ENCODE measurements around the gene TMPRSS6. TPM values are rescaled to one million over a fixed set of nuclear protein-coding genes. Genes with fewer than 3 reads are reported as not detected.

The TMPRSS6 gene
- total and polyA plus RNA-seq, 2 of the 13 experiments (the other 11 are each of a cell fraction or from before 2014, with no cell fraction given) = 4.2 to 4.8 TPM

GRCh38 chr22:37043209-37043827, 66.2 kb downstream of the TMPRSS6 start (continued):
- TF ChIP-seq ZC3H13 (CRISPR knock-in tag; IDR thresholded peaks at IDR 0.05) (0 out of 2 replicates have a peak, but pooled peaks have one; percentile 75), ZNF260 (CRISPR knock-in tag; IDR thresholded peaks at IDR 0.05; ENCODE audit: borderline replicate concordance, low read depth) (no peak), EHMT2 (IDR thresholded peaks at IDR 0.05; ENCODE audit: borderline replicate concordance, low read depth, low read length) (no peak), ISL2 (CRISPR knock-in tag; IDR thresholded peaks at IDR 0.05) (no peak), GMEB1 (CRISPR knock-in tag; IDR thresholded peaks at IDR 0.05; ENCODE audit: borderline replicate concordance) (no peak), HOXA9 (CRISPR knock-in tag; IDR thresholded peaks at IDR 0.05; ENCODE audit: borderline replicate concordance) (no peak)
- TF ChIP-seq, protein P1, sequence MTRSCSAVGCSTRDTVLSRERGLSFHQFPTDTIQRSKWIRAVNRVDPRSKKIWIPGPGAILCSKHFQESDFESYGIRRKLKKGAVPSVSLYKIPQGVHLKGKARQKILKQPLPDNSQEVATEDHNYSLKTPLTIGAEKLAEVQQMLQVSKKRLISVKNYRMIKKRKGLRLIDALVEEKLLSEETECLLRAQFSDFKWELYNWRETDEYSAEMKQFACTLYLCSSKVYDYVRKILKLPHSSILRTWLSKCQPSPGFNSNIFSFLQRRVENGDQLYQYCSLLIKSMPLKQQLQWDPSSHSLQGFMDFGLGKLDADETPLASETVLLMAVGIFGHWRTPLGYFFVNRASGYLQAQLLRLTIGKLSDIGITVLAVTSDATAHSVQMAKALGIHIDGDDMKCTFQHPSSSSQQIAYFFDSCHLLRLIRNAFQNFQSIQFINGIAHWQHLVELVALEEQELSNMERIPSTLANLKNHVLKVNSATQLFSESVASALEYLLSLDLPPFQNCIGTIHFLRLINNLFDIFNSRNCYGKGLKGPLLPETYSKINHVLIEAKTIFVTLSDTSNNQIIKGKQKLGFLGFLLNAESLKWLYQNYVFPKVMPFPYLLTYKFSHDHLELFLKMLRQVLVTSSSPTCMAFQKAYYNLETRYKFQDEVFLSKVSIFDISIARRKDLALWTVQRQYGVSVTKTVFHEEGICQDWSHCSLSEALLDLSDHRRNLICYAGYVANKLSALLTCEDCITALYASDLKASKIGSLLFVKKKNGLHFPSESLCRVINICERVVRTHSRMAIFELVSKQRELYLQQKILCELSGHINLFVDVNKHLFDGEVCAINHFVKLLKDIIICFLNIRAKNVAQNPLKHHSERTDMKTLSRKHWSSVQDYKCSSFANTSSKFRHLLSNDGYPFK (CRISPR knock-in tag; IDR thresholded peaks at IDR 0.05; ENCODE audit: borderline replicate concordance) = no peak

DNA sequence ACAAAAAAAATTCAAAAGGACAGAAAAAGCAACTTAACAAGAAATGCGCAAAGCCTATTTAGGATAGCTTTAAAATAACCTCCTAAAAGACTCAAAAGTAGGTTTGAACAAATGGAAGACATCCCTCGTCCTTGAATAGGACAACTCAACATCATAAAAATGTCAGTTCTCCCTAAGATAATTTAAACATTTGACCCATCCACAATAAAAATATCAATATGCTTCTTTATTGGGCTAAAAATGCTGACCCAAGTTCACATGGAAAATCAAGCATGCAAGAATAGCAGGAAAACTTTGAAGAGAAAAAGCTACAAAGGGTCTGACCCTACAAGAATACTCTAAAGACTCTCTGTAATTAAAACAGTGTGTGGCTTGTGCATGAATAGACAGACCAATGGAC, 70.0 kb downstream of the TMPRSS6 start:
- H3K9me3 ChIP-seq (ENCODE audit: low read length) = no peaks in the 10 kb centered on the region
- FAIRE-seq (no peak), ATAC-seq (no peak), DNase-seq (ENCODE audit: low spot score) (no peak)
- H3K4me2 ChIP-seq (ENCODE audit: low read depth, low read length) = no peak overlapping the region
- in situ Hi-C loops (cut with HindIII; ENCODE audit: extremely low pct_ligation_motif_present, low pct_unique_long_range_greater_than_20kb) (no loop called here), intact Hi-C loops (cut with micrococcal nuclease; ENCODE audit: unreplicated experiment) (no loop called here)
- ChIA-PET CTCF (ENCODE audit: low intra/inter-chr PET ratio, low total read pairs) (no interaction called here), POLR2A (interaction anchor here (7.9 kb wide), 1 partner anchor 24 kb away, joined by 141 read pairs; the partner anchor contains the start of genes MPST and TST)
- peaks cover 87% of the 10 kb centered on the region for H3K4me1 ChIP-seq (ENCODE audit: insufficient read depth, low read length)
- 97% methylated on average over 2 of the region's 2 CpGs for WGBS (ENCODE audit: low lambda C conversion rate)
- H3K27ac ChIP-seq (ENCODE audit: extremely low read length, insufficient read depth, low read length) = no peak overlapping the region
- H3K4me3 ChIP-seq (replicated peaks in 1 of 3; ENCODE audit: insufficient read depth in 1 of 3, low read depth in 2 of 3, low read length in 3 of 3) = no peak overlapping the region
- TF ChIP-seq NBN (conservative IDR thresholded peaks at IDR 0.05) = no peak
- TF ChIP-seq, protein P2, sequence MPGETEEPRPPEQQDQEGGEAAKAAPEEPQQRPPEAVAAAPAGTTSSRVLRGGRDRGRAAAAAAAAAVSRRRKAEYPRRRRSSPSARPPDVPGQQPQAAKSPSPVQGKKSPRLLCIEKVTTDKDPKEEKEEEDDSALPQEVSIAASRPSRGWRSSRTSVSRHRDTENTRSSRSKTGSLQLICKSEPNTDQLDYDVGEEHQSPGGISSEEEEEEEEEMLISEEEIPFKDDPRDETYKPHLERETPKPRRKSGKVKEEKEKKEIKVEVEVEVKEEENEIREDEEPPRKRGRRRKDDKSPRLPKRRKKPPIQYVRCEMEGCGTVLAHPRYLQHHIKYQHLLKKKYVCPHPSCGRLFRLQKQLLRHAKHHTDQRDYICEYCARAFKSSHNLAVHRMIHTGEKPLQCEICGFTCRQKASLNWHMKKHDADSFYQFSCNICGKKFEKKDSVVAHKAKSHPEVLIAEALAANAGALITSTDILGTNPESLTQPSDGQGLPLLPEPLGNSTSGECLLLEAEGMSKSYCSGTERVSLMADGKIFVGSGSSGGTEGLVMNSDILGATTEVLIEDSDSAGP (CRISPR knock-in tag; IDR thresholded peaks at IDR 0.05; ENCODE audit: borderline replicate concordance) = no peak
- no peak for TF ChIP-seq ZNF331 (CRISPR knock-in tag; IDR thresholded peaks at IDR 0.05)
- no peak for TF ChIP-seq TBX2 (CRISPR knock-in tag; IDR thresholded peaks at IDR 0.05; ENCODE audit: borderline replicate concordance)
- no peak for TF ChIP-seq HOXA5 (CRISPR knock-in tag; IDR thresholded peaks at IDR 0.05)
- TF ChIP-seq ZNF446 (CRISPR knock-in tag; IDR thresholded peaks at IDR 0.05) = no peak
- no peak for TF ChIP-seq ARNT2 (CRISPR knock-in tag; IDR thresholded peaks at IDR 0.05; ENCODE audit: low read depth)
- TF ChIP-seq, protein P3, sequence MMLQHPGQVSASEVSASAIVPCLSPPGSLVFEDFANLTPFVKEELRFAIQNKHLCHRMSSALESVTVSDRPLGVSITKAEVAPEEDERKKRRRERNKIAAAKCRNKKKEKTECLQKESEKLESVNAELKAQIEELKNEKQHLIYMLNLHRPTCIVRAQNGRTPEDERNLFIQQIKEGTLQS (CRISPR knock-in tag; IDR thresholded peaks at IDR 0.05) = no peak
- H2AFZ ChIP-seq (ENCODE audit: low read length) = no peak overlapping the region
- no TSS peak for BruUV-seq (replicated peaks)
- H3K36me3 ChIP-seq (replicated peaks in 1 of 2; ENCODE audit: control insufficient read depth in 1 of 2, insufficient read depth in 2 of 2, low read length in 2 of 2) = no peaks in the 10 kb centered on the region
- no peaks in the 10 kb centered on the region for H3K79me2 ChIP-seq (ENCODE audit: insufficient read depth, low read length)
- H3K27me3 ChIP-seq (ENCODE audit: control insufficient read depth in 1 of 2, insufficient read depth in 2 of 2, low read length in 2 of 2) = no peaks in the 10 kb centered on the region
- no peaks in the 10 kb centered on the region for H4K20me1 ChIP-seq (ENCODE audit: insufficient read depth, low read length)
- no peak overlapping the region for H3K9ac ChIP-seq (ENCODE audit: insufficient read depth, low read depth, low read length)
